CD14-positive monocyte (primary cell): ENCODE data around the gene C12orf56. TPM values are rescaled to one million over a fixed set of nuclear protein-coding genes. Genes with fewer than 3 reads are reported as not detected.

Experiments
- DNase-seq, 3 donors: peaks; one replicate each; pipeline ENCODE4 v3.0.0-alpha.2; 2011 to 2022
- H2AFZ ChIP-seq: 2 replicates; pipeline ENCODE4 v1.6.0; 2012; ENCODE audit warnings: mild to moderate bottlenecking, low read depth, low read length, inconsistent platforms; ENCODE audit not compliant: insufficient read depth, poor library complexity, severe bottlenecking
- H3K27ac ChIP-seq, 2 donors: 1 replicate in 1 of 2; 2 replicates in 1 of 2; pipeline ENCODE4 v1.5.1; 2012 to 2013; ENCODE audit warnings: low read length in 2 of 2, control low read depth in 1 of 2, inconsistent platforms in 1 of 2, low read depth in 1 of 2, mild to moderate bottlenecking in 1 of 2
- H3K27me3 ChIP-seq, 2 donors: one replicate each; pipeline versions ENCODE4 v1.6.0 to v1.6.1; 2011 to 2013; ENCODE audit warnings: low read length in 2 of 2; ENCODE audit not compliant: control insufficient read depth in 2 of 2, insufficient read depth in 2 of 2
- H3K36me3 ChIP-seq, 2 donors: replicated peaks in 1 of 2; 1 replicate in 1 of 2; 2 replicates in 1 of 2; pipeline versions ENCODE4 v1.5.1 to v1.6.1; 2012 to 2013; ENCODE audit warnings: low read length in 2 of 2, control low read depth in 1 of 2, inconsistent platforms in 1 of 2, mild to moderate bottlenecking in 1 of 2; ENCODE audit not compliant: insufficient read depth in 2 of 2, control insufficient read depth in 1 of 2
- H3K4me1 ChIP-seq, 2 donors: 1 replicate in 1 of 2; 2 replicates in 1 of 2; pipeline versions ENCODE4 v1.5.1 to v1.6.1; 2012 to 2013; ENCODE audit warnings: low read length in 2 of 2, control low read depth in 1 of 2, inconsistent platforms in 1 of 2, mild to moderate bottlenecking in 1 of 2, moderate library complexity in 1 of 2; ENCODE audit not compliant: insufficient read depth in 2 of 2, control insufficient read depth in 1 of 2
- H3K4me2 ChIP-seq: replicated peaks from 2 replicates; pipeline ENCODE3; 2012; ENCODE audit warnings: low read length, moderate library complexity, mild to moderate bottlenecking; ENCODE audit not compliant: poor library complexity, severe bottlenecking; ENCODE audit errors: extremely low read depth
- H3K4me3 ChIP-seq, 3 experiments: fragments of 200-600 bp in 1 of 3; sonication (generic) in 1 of 3; replicated peaks in 1 of 3; 1 replicate in 2 of 3; 2 replicates in 1 of 3; pipeline ENCODE4 v1.5.1; 2011 to 2013; ENCODE audit warnings: low read length in 3 of 3, mild to moderate bottlenecking in 3 of 3, control low read depth in 2 of 3, low read depth in 2 of 3, inconsistent platforms in 1 of 3, moderate library complexity in 1 of 3
- H3K79me2 ChIP-seq: 2 replicates; pipeline ENCODE4 v1.6.0; 2012; ENCODE audit warnings: mild to moderate bottlenecking, control low read depth, inconsistent platforms, low read length, moderate library complexity; ENCODE audit not compliant: insufficient read depth
- H3K9ac ChIP-seq: 2 replicates; pipeline ENCODE4 v1.6.0; 2017; ENCODE audit warnings: low read length, mild to moderate bottlenecking; ENCODE audit not compliant: insufficient read depth, poor library complexity, severe bottlenecking
- H3K9me3 ChIP-seq, 2 donors: replicated peaks in 1 of 2; 1 replicate in 1 of 2; 2 replicates in 1 of 2; pipeline versions ENCODE4 v1.5.1 to v1.6.1; 2012 to 2013; ENCODE audit warnings: low read length in 2 of 2, control low read depth in 1 of 2; ENCODE audit not compliant: control insufficient read depth in 1 of 2, insufficient read depth in 1 of 2
- H4K20me1 ChIP-seq: 2 replicates; pipeline ENCODE4 v1.6.0; 2012; ENCODE audit warnings: mild to moderate bottlenecking, low read length, control low read depth, moderate library complexity; ENCODE audit not compliant: insufficient read depth
- H3K27ac Mint-ChIP-seq, 7 donors: one replicate each; pipeline ENCODE4 v1.8.0; 2020; ENCODE audit warnings: mild to moderate bottlenecking in 7 of 7, mixed read lengths in 7 of 7, moderate library complexity in 6 of 7, inconsistent platforms in 2 of 7
- H3K27me3 Mint-ChIP-seq, 3 donors: one replicate each; pipeline ENCODE4 v1.8.0; 2021 to 2022; ENCODE audit warnings: low read depth in 3 of 3, mild to moderate bottlenecking in 3 of 3, mixed read lengths in 3 of 3, moderate library complexity in 3 of 3, inconsistent platforms in 1 of 3
- H3K36me3 Mint-ChIP-seq, 2 donors: one replicate each; pipeline ENCODE4 v1.8.0; 2020; ENCODE audit warnings: mixed read lengths in 2 of 2, inconsistent platforms in 1 of 2, mild to moderate bottlenecking in 1 of 2
- H3K4me1 Mint-ChIP-seq: one replicate; pipeline ENCODE4 v1.8.0; 2020; ENCODE audit warnings: mild to moderate bottlenecking, mixed read lengths
- H3K4me3 Mint-ChIP-seq, 2 donors: one replicate each; pipeline ENCODE4 v1.8.0; 2020; ENCODE audit warnings: mild to moderate bottlenecking in 2 of 2, mixed read lengths in 2 of 2, moderate library complexity in 1 of 2
- H3K9me3 Mint-ChIP-seq, 7 donors: one replicate each; pipeline ENCODE4 v1.8.0; 2020 to 2022; ENCODE audit warnings: mixed read lengths in 7 of 7, mild to moderate bottlenecking in 6 of 7, moderate library complexity in 6 of 7, inconsistent platforms in 2 of 7
- WGBS: methylation state at CpG from one replicate; pipeline ENCODE4 v1.1.5; 2013; ENCODE audit warnings: missing lambda C conversion rate; ENCODE audit not compliant: insufficient coverage; 5-methylcytosine and 5-hydroxymethylcytosine counted together
- intact Hi-C, 2 donors: fragments of 100-400 bp; cut with micrococcal nuclease; formaldehyde crosslinking; loops; one replicate each; pipeline versions ENCODE4 v1.15.0 to v1.15.1; 2023
- polyA plus RNA-seq, 3 donors: library from polyadenylated mRNA; depleted of rRNA in 1 of 3; unstranded in 2 of 3; stranded (reverse) in 1 of 3; fragments of 300-500 nt in 2 of 3; fragments of >200 nt in 1 of 3; fragmentation: Illumina TruSeq in 2 of 3; gene quantifications; 1 replicate in 2 of 3; 2 replicates in 1 of 3; pipeline ENCODE4 v1.2.3, GENCODE V29; 2012 to 2021
- TF ChIP-seq, protein P1 (sequence below): fragments of 200-600 bp; IDR thresholded peaks from one replicate; pipeline ENCODE4 v1.8.0; 2022; ENCODE audit warnings: antibody characterized with exemption, mild to moderate bottlenecking

The C12orf56 gene
- polyA plus RNA-seq, 3 donors: not detected

DNA sequence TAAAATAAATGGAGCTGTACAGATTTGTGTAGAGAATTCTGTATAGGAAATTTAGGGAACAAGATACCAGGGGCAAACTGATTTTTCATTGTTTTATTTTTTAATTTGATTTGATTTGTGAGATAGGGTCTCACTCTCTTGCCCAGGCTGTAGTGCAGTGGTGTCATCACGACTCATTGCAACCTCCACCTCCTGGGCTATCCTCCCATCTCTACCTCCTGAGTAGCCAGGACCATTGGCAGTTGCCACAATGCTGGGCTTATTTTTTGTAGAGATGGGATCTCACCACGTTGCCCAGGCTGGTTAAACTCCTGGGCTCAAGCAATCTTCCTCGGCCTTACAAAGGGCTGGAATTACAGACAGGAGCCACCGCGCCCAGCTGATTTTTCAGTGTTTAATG is 43.4 kb upstream of the C12orf56 start:
- H3K27ac ChIP-seq: no peak overlapping the region
- 83% methylated on average over 1 of the region's 5 CpGs for WGBS
- H3K27me3 ChIP-seq: no peaks in the 10 kb centered on the region
- H3K9me3 ChIP-seq: no peaks in the 10 kb centered on the region
- H3K27me3 Mint-ChIP-seq: no peaks in the 10 kb centered on the region
- H3K4me3 ChIP-seq: no peak overlapping the region
- intact Hi-C loops: loop anchor here in 1 of 2 donors (10.0 kb wide), 1 partner anchor 51 kb away; no protein-coding TSS in a partner anchor
- no peak overlapping the region for H2AFZ ChIP-seq
- H3K4me3 Mint-ChIP-seq: no peak overlapping the region
- peaks cover 86 to 100% of the 10 kb centered on the region in 2 donors for H3K36me3 Mint-ChIP-seq
- TF ChIP-seq, protein P1, sequence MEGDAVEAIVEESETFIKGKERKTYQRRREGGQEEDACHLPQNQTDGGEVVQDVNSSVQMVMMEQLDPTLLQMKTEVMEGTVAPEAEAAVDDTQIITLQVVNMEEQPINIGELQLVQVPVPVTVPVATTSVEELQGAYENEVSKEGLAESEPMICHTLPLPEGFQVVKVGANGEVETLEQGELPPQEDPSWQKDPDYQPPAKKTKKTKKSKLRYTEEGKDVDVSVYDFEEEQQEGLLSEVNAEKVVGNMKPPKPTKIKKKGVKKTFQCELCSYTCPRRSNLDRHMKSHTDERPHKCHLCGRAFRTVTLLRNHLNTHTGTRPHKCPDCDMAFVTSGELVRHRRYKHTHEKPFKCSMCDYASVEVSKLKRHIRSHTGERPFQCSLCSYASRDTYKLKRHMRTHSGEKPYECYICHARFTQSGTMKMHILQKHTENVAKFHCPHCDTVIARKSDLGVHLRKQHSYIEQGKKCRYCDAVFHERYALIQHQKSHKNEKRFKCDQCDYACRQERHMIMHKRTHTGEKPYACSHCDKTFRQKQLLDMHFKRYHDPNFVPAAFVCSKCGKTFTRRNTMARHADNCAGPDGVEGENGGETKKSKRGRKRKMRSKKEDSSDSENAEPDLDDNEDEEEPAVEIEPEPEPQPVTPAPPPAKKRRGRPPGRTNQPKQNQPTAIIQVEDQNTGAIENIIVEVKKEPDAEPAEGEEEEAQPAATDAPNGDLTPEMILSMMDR: no peak
- no peak for DNase-seq
- no peaks in the 10 kb centered on the region for H3K9me3 Mint-ChIP-seq
- H3K4me1 ChIP-seq: no peaks in the 10 kb centered on the region
- H4K20me1 ChIP-seq: no peaks in the 10 kb centered on the region
- H3K9ac ChIP-seq: no peak overlapping the region
- H3K4me2 ChIP-seq: no peak overlapping the region
- no peaks in the 10 kb centered on the region for H3K4me1 Mint-ChIP-seq
- peaks cover 94 to 98% of the 10 kb centered on the region in 2 donors for H3K36me3 ChIP-seq
- no peaks in the 10 kb centered on the region for H3K79me2 ChIP-seq
- H3K27ac Mint-ChIP-seq: no peak overlapping the region

DNA sequence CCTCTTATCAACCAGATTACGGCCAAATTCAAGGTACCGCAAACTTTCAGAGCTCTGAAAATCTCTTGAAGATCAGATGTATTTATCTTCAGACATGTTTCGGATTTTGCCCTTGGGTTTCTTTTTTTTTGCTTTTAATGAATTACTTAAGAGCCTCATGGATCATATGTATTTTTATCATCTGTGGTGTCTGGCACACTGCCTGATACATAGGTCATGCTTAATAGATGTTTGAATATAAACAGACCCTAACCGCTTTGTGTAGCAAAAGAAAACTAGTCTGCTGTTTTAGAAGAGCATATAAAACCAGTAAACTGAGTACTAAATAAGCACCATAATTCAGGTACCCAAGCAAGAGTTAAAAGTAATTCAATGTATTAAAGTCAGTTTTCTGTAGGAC is 41.2 kb upstream of the C12orf56 start:
- intact Hi-C loops: loop anchor here in 1 of 2 donors (10.0 kb wide), 1 partner anchor 53 kb away; no protein-coding TSS in a partner anchor
- H3K9ac ChIP-seq: no peak overlapping the region

More for the DNA sequence above, 41.2 kb upstream of the C12orf56 start:
- Histone ChIP-seq H2AFZ (no peak overlapping the region), H3K9me3 (no peaks in the 10 kb centered on the region), H3K4me2 (no peak overlapping the region), H3K79me2 (no peaks in the 10 kb centered on the region), H4K20me1 (no peaks in the 10 kb centered on the region), H3K4me3 (no peak overlapping the region), H3K36me3 (peaks cover 94 to 95% of the 10 kb centered on the region in 2 donors), H3K4me1 (no peaks in the 10 kb centered on the region), H3K27me3 (no peaks in the 10 kb centered on the region), H3K27ac (no peak overlapping the region)
- H3K27me3 Mint-ChIP-seq: no peaks in the 10 kb centered on the region
- no peaks in the 10 kb centered on the region for H3K4me1 Mint-ChIP-seq
- H3K36me3 Mint-ChIP-seq: peaks cover 84 to 100% of the 10 kb centered on the region in 2 donors
- H3K4me3 Mint-ChIP-seq: no peak overlapping the region
- TF ChIP-seq, protein P1: no peak
- no peak for DNase-seq
- no CpG with 5 or more reads among the region's 4 CpGs for WGBS
- no peak overlapping the region for H3K27ac Mint-ChIP-seq
- H3K9me3 Mint-ChIP-seq: no peaks in the 10 kb centered on the region
